HCT116 (cell line): Measurements from ENCODE around the gene MOB3B. TPM values are rescaled to one million over a fixed set of nuclear protein-coding genes. Genes with fewer than 3 reads are reported as not detected.

Experiments used
- ATAC-seq: fragments of 200-7000 bp; cut with Tn5 transposase; 2 replicates; pipeline ENCODE4 v1.9.1; 2020; ENCODE audit warnings: mild to moderate bottlenecking, moderate library complexity
- BruUV-seq: library from RNA; stranded (reverse); fragments of 400-500 nt; replicated peaks from 2 replicates; lab custom pipeline; 2021; lab: Mats Ljungman, UMichigan
- CTCF ChIA-PET: fragments of 300-600 bp; sonication (Branson Sonifier 250); formaldehyde crosslinking; loops from one replicate; lab custom pipeline; 2021; ENCODE audit warnings: antibody characterized with exemption; lab: Charles Lee
- POLR2A ChIA-PET: fragments of 300-600, 350-600 bp; sonication (Branson Sonifier 250); formaldehyde crosslinking; loops from one replicate; lab custom pipeline; 2021; ENCODE audit warnings: antibody characterized with exemption; lab: Charles Lee
- RAD21 ChIA-PET, 2 experiments: fragments of 300-600 bp; sonication (Branson Sonifier 250); formaldehyde crosslinking; loops; one replicate each; lab custom pipeline; 2023; ENCODE audit warnings: low total read pairs in 2 of 2; ENCODE audit not compliant: uncharacterized antibody in 2 of 2, unreplicated experiment in 2 of 2, low non-redundant PET in 1 of 2; lab: Charles Lee
- DNase-seq: peaks from one replicate; pipeline ENCODE4 v3.0.0-alpha.2; 2010; ENCODE audit warnings: low read depth, low spot score
- H2AFZ ChIP-seq: fragments of 200-600 bp; shearing (Covaris generic), sonication (generic); 2 replicates; pipeline ENCODE4 v1.6.1; 2017; ENCODE audit warnings: low read depth, mixed run types, mixed read lengths, antibody characterized with exemption, low read length; ENCODE audit not compliant: poor library complexity, severe bottlenecking
- H3K27ac ChIP-seq: 2 replicates; pipeline ENCODE4 v1.5.1; 2012; ENCODE audit warnings: low read depth, low read length
- H3K27me3 ChIP-seq: fragments of 200-600 bp; sonication (generic); 2 replicates; pipeline ENCODE4 v1.6.1; 2016; ENCODE audit warnings: mixed run types, low read length, mixed read lengths; ENCODE audit not compliant: insufficient read depth
- H3K36me3 ChIP-seq, 2 experiments: fragments of 200-500 bp in 1 of 2; fragments of 200-600 bp in 1 of 2; sonication (Bioruptor generic) in 1 of 2; sonication (generic) in 1 of 2; 2 replicates each; pipeline versions ENCODE4 v1.5.1 to v1.6.1; 2014 to 2016; ENCODE audit warnings: low read length in 2 of 2, inconsistent platforms in 1 of 2, mixed read lengths in 1 of 2, mixed run types in 1 of 2; ENCODE audit not compliant: insufficient read depth in 2 of 2, control insufficient read depth in 1 of 2
- H3K4me1 ChIP-seq, 2 experiments: fragments of 200-600 bp in 1 of 2; sonication (generic) in 1 of 2; 2 replicates each; pipeline versions ENCODE4 v1.5.1 to v1.6.1; 2012 to 2017; ENCODE audit warnings: low read length in 2 of 2, inconsistent platforms in 1 of 2, mild to moderate bottlenecking in 1 of 2, mixed read lengths in 1 of 2, mixed run types in 1 of 2, moderate library complexity in 1 of 2; ENCODE audit not compliant: insufficient read depth in 2 of 2, control insufficient read depth in 1 of 2
- H3K4me2 ChIP-seq: fragments of 200-600 bp; sonication (generic); 2 replicates; pipeline ENCODE4 v1.6.1; 2017; ENCODE audit warnings: mixed run types, low read length, mixed read lengths
- H3K4me3 ChIP-seq, 2 experiments: fragments of 200-600 bp in 1 of 2; sonication (generic) in 1 of 2; replicated peaks in 1 of 2; 2 replicates each; pipeline ENCODE4 v1.5.1; 2011 to 2016; ENCODE audit warnings: low read length in 2 of 2, control low read depth in 1 of 2, low read depth in 1 of 2, mild to moderate bottlenecking in 1 of 2, mixed read lengths in 1 of 2, mixed run types in 1 of 2
- H3K79me2 ChIP-seq: fragments of 200-600 bp; sonication (generic); 2 replicates; pipeline ENCODE4 v1.6.1; 2017; ENCODE audit warnings: mild to moderate bottlenecking, mixed run types, low read length, moderate library complexity, mixed read lengths; ENCODE audit not compliant: insufficient read depth
- H3K9ac ChIP-seq: fragments of 200-600 bp; sonication (generic); 2 replicates; pipeline ENCODE4 v1.6.1; 2016; ENCODE audit warnings: low read length, mixed read lengths
- H3K9me2 ChIP-seq: fragments of 200-600 bp; sonication (generic), shearing (Covaris generic); 2 replicates; pipeline ENCODE4 v1.6.1; 2017; ENCODE audit warnings: mixed run types, mild to moderate bottlenecking, moderate library complexity; ENCODE audit not compliant: insufficient read depth
- H3K9me3 ChIP-seq, 2 experiments: fragments of 200-500 bp in 1 of 2; fragments of 200-600 bp in 1 of 2; sonication (Bioruptor generic) in 1 of 2; sonication (generic) in 1 of 2; 2 replicates each; pipeline ENCODE4 v1.6.1; 2014 to 2017; ENCODE audit warnings: low read length in 2 of 2, mixed read lengths in 2 of 2, inconsistent platforms in 1 of 2, low read depth in 1 of 2, mild to moderate bottlenecking in 1 of 2, mixed run types in 1 of 2, moderate library complexity in 1 of 2; ENCODE audit not compliant: control insufficient read depth in 1 of 2, insufficient read depth in 1 of 2
- H4K20me1 ChIP-seq: fragments of 200-600 bp; sonication (generic), shearing (Covaris generic); 2 replicates; pipeline ENCODE4 v1.6.1; 2017; ENCODE audit warnings: mixed run types, mild to moderate bottlenecking, moderate library complexity; ENCODE audit not compliant: insufficient read depth
- ATF3 ChIP-seq: IDR thresholded peaks from 2 replicates; pipeline ENCODE4 v1.6.1; 2012
- CTCF ChIP-seq, 3 experiments: fragments of 200-600 bp in 1 of 3; sonication (generic) in 1 of 3; IDR thresholded peaks in 2 of 3; conservative IDR thresholded peaks in 1 of 3; 2 replicates each; pipeline ENCODE4 v1.5.1; 2012 to 2017; ENCODE audit warnings: low read depth in 2 of 3, low read length in 2 of 3, antibody characterized with exemption in 1 of 3, borderline replicate concordance in 1 of 3, control low read depth in 1 of 3, mild to moderate bottlenecking in 1 of 3, mixed read lengths in 1 of 3, mixed run types in 1 of 3, moderate library complexity in 1 of 3; ENCODE audit not compliant: insufficient read depth in 1 of 3
- EGR1 ChIP-seq: IDR thresholded peaks from 2 replicates; pipeline ENCODE4 v1.6.1; 2012; ENCODE audit warnings: low read depth
- ELF1 ChIP-seq: IDR thresholded peaks from 2 replicates; pipeline ENCODE4 v1.6.1; 2012; ENCODE audit warnings: low read depth, borderline replicate concordance
- EZH2 ChIP-seq: fragments of 200-600 bp; sonication (generic); IDR thresholded peaks from 2 replicates; pipeline ENCODE4 v1.6.1; 2017; ENCODE audit warnings: antibody characterized with exemption, mixed run types
- EZH2phosphoT487 ChIP-seq: fragments of 200-600 bp; IDR thresholded peaks from 2 replicates; pipeline ENCODE4 v1.6.1; 2018; ENCODE audit warnings: antibody characterized with exemption, borderline replicate concordance
- MAX ChIP-seq: IDR thresholded peaks from 2 replicates; pipeline ENCODE4 v1.6.1; 2012
- POLR2A ChIP-seq: IDR thresholded peaks from 2 replicates; pipeline ENCODE4 v1.7.0; 2011; ENCODE audit warnings: borderline replicate concordance; ENCODE audit not compliant: insufficient read depth, insufficient read length; ENCODE audit errors: extremely low read depth
- POLR2AphosphoS5 ChIP-seq: IDR thresholded peaks from 2 replicates; pipeline ENCODE4 v1.6.1; 2011; ENCODE audit warnings: mild to moderate bottlenecking, low read depth, low read length, moderate library complexity
- SP1 ChIP-seq: IDR thresholded peaks from 2 replicates; pipeline ENCODE4 v1.6.1; 2012; ENCODE audit warnings: low read depth
- YY1 ChIP-seq: IDR thresholded peaks from 2 replicates; pipeline ENCODE4 v1.6.1; 2011; ENCODE audit warnings: low read length, low read depth, moderate library complexity, mild to moderate bottlenecking; ENCODE audit not compliant: insufficient replicate concordance; ENCODE audit errors: extremely low read depth
- ZBTB33 ChIP-seq: IDR thresholded peaks from 2 replicates; pipeline ENCODE4 v1.6.1; 2011; ENCODE audit warnings: mild to moderate bottlenecking, low read length, moderate library complexity; ENCODE audit not compliant: insufficient replicate concordance; ENCODE audit errors: extremely low read depth
- ZFX ChIP-seq: fragments of 450-650 bp; IDR thresholded peaks from 2 replicates; pipeline ENCODE4 v1.6.1; 2017
- ZNF274 ChIP-seq: fragments of 200-500 bp; sonication (Bioruptor generic); IDR thresholded peaks from 2 replicates; pipeline ENCODE4 v1.6.1; 2014; ENCODE audit warnings: mild to moderate bottlenecking, low read depth, low read length, inconsistent platforms
- intact Hi-C: fragments of 100-400 bp; cut with micrococcal nuclease; formaldehyde crosslinking; loops from 2 replicates; pipeline ENCODE4 v1.10.0; 2022
- total RNA-seq: library from RNA; stranded (reverse); gene quantifications from one replicate; pipeline ENCODE4 v1.2.1, GENCODE V29; 2021; ENCODE audit not compliant: unreplicated experiment
- TF ChIP-seq, protein P1 (sequence below): IDR thresholded peaks from 2 replicates; pipeline ENCODE4 v1.6.1; 2012; ENCODE audit warnings: low read depth

The MOB3B gene
- total RNA-seq, 1 experiment from 2014 or later, result 1.2 TPM

DNA sequence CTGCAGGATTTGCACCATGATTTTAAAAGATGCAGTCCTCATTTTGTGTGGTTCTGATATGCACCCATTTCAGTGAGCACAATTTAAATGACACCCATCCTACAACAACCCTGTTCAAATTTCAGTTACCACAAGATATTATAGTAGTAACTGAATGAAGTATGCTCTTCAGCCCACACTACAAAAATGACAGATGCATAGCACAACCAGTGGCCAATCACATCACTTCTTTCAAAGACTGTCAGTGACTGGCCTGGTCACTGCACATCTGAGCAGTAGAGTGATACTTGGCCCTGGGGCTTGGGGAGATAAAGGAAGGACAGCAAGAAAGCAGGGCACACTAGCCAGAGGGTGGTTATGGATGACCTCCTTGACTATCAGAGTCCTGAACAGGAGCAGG, 25.4 kb downstream of the MOB3B start:
- no peak for DNase-seq
- ChIA-PET RAD21 (no interaction called here), POLR2A (no interaction called here), CTCF (no interaction called here)
- no peak overlapping the region for H3K27ac ChIP-seq
- H3K9ac ChIP-seq, result no peak overlapping the region
- H3K9me2 ChIP-seq, result no peaks in the 10 kb centered on the region
- no peak overlapping the region for H3K4me3 ChIP-seq
- H3K4me2 ChIP-seq, result no peak overlapping the region
- no peaks in the 10 kb centered on the region for H3K36me3 ChIP-seq
- H3K4me1 ChIP-seq, result peaks cover 3 to 8% of the 10 kb centered on the region in 2 experiments; a peak in 3 of 4 replicates
- peaks cover 5% of the 10 kb centered on the region; the same call in 1 of the 2 replicates for H3K27me3 ChIP-seq
- no peak overlapping the region for H2AFZ ChIP-seq
- BruUV-seq, result no TSS peak
- intact Hi-C loops, result no loop called here
- ATAC-seq, result no peak
- H3K79me2 ChIP-seq, result no peaks in the 10 kb centered on the region
- no peaks in the 10 kb centered on the region for H4K20me1 ChIP-seq
- TF ChIP-seq EZH2 (no peak), POLR2A (no peak), ATF3 (no peak), ZFX (no peak), ZNF274 (no peak), ELF1 (no peak), MAX (no peak), POLR2AphosphoS5 (no peak), CTCF (IDR thresholded peaks at IDR 0.05 in 2 of 3, conservative IDR thresholded peaks at IDR 0.05 in 1 of 3; ENCODE audit: borderline replicate concordance in 1 of 3, insufficient read depth in 1 of 3, low read depth in 2 of 3, low read length in 2 of 3) (no peak), SP1 (no peak), YY1 (no peak), EGR1 (no peak), ZBTB33 (no peak), EZH2phosphoT487 (no peak)
- TF ChIP-seq, protein P1, sequence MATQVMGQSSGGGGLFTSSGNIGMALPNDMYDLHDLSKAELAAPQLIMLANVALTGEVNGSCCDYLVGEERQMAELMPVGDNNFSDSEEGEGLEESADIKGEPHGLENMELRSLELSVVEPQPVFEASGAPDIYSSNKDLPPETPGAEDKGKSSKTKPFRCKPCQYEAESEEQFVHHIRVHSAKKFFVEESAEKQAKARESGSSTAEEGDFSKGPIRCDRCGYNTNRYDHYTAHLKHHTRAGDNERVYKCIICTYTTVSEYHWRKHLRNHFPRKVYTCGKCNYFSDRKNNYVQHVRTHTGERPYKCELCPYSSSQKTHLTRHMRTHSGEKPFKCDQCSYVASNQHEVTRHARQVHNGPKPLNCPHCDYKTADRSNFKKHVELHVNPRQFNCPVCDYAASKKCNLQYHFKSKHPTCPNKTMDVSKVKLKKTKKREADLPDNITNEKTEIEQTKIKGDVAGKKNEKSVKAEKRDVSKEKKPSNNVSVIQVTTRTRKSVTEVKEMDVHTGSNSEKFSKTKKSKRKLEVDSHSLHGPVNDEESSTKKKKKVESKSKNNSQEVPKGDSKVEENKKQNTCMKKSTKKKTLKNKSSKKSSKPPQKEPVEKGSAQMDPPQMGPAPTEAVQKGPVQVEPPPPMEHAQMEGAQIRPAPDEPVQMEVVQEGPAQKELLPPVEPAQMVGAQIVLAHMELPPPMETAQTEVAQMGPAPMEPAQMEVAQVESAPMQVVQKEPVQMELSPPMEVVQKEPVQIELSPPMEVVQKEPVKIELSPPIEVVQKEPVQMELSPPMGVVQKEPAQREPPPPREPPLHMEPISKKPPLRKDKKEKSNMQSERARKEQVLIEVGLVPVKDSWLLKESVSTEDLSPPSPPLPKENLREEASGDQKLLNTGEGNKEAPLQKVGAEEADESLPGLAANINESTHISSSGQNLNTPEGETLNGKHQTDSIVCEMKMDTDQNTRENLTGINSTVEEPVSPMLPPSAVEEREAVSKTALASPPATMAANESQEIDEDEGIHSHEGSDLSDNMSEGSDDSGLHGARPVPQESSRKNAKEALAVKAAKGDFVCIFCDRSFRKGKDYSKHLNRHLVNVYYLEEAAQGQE, result no peak
- H3K9me3 ChIP-seq, result no peaks in the 10 kb centered on the region
